Measurements from ENCODE around the gene SHCBP1L. TPM values are rescaled to one million over a fixed set of nuclear protein-coding genes. Genes with fewer than 3 reads are reported as not detected.

The SHCBP1L gene
- total and polyA plus RNA-seq, 4 donors, result 0.37 TPM; not detected in 3

DNA sequence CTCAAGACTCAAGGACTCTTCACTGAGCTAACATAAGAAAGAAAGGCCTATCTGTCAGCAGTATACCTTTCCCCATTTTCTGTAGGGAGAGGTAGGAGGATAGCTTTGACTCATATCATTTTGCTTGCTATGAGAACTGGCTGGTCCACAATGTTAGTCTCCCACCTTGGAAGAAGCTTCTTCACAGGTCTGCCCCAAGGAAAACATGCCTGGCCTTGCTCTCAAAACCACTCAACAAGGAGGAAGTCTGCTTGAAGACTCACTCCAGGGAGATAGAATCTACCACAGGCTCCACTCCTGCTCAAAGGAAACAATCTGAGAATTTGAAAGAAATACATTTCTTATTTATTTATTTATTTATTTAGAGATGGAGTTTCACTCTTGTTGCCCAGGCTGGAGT lies 40.8 kb upstream of the SHCBP1L start:
- no peaks in the 10 kb centered on the region for H3K9me3 ChIP-seq (ENCODE audit: control insufficient read depth in 4 of 4, low read length in 3 of 4)
- H3K36me3 ChIP-seq (ENCODE audit: control insufficient read depth in 4 of 4, insufficient read depth in 3 of 4, low read depth in 1 of 4, low read length in 3 of 4), result no peaks in the 10 kb centered on the region
- DNase-seq (ENCODE audit: low spot score), result no peak
- H3K27ac ChIP-seq (ENCODE audit: low read depth in 1 of 2, low read length in 2 of 2), result no peak overlapping the region
- H3K4me3 ChIP-seq (ENCODE audit: low read depth in 1 of 3, low read length in 3 of 3), result no peak overlapping the region
- TF ChIP-seq, protein P1, sequence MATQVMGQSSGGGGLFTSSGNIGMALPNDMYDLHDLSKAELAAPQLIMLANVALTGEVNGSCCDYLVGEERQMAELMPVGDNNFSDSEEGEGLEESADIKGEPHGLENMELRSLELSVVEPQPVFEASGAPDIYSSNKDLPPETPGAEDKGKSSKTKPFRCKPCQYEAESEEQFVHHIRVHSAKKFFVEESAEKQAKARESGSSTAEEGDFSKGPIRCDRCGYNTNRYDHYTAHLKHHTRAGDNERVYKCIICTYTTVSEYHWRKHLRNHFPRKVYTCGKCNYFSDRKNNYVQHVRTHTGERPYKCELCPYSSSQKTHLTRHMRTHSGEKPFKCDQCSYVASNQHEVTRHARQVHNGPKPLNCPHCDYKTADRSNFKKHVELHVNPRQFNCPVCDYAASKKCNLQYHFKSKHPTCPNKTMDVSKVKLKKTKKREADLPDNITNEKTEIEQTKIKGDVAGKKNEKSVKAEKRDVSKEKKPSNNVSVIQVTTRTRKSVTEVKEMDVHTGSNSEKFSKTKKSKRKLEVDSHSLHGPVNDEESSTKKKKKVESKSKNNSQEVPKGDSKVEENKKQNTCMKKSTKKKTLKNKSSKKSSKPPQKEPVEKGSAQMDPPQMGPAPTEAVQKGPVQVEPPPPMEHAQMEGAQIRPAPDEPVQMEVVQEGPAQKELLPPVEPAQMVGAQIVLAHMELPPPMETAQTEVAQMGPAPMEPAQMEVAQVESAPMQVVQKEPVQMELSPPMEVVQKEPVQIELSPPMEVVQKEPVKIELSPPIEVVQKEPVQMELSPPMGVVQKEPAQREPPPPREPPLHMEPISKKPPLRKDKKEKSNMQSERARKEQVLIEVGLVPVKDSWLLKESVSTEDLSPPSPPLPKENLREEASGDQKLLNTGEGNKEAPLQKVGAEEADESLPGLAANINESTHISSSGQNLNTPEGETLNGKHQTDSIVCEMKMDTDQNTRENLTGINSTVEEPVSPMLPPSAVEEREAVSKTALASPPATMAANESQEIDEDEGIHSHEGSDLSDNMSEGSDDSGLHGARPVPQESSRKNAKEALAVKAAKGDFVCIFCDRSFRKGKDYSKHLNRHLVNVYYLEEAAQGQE (IDR thresholded peaks at IDR 0.05), result no peak
- no peak for TF ChIP-seq YY1 (IDR thresholded peaks at IDR 0.05)
- TF ChIP-seq, protein P2, sequence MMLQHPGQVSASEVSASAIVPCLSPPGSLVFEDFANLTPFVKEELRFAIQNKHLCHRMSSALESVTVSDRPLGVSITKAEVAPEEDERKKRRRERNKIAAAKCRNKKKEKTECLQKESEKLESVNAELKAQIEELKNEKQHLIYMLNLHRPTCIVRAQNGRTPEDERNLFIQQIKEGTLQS (IDR thresholded peaks at IDR 0.05), result no peak
- no peak for TF ChIP-seq JUND (IDR thresholded peaks at IDR 0.05)
- TF ChIP-seq GABPA (IDR thresholded peaks at IDR 0.05 in 1 of 2, conservative IDR thresholded peaks at IDR 0.05 in 1 of 2), result no peak
- TF ChIP-seq NR2F2 (IDR thresholded peaks at IDR 0.05), result no peak
- no peak for TF ChIP-seq RXRA (IDR thresholded peaks at IDR 0.05)
- no peak for TF ChIP-seq EGR1 (IDR thresholded peaks at IDR 0.05; ENCODE audit: low read depth in 2 of 2)
- TF ChIP-seq, protein P3, sequence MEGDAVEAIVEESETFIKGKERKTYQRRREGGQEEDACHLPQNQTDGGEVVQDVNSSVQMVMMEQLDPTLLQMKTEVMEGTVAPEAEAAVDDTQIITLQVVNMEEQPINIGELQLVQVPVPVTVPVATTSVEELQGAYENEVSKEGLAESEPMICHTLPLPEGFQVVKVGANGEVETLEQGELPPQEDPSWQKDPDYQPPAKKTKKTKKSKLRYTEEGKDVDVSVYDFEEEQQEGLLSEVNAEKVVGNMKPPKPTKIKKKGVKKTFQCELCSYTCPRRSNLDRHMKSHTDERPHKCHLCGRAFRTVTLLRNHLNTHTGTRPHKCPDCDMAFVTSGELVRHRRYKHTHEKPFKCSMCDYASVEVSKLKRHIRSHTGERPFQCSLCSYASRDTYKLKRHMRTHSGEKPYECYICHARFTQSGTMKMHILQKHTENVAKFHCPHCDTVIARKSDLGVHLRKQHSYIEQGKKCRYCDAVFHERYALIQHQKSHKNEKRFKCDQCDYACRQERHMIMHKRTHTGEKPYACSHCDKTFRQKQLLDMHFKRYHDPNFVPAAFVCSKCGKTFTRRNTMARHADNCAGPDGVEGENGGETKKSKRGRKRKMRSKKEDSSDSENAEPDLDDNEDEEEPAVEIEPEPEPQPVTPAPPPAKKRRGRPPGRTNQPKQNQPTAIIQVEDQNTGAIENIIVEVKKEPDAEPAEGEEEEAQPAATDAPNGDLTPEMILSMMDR (IDR thresholded peaks at IDR 0.05; ENCODE audit: low read depth, low read length, missing input control), result no peak
- TF ChIP-seq, protein P4, sequence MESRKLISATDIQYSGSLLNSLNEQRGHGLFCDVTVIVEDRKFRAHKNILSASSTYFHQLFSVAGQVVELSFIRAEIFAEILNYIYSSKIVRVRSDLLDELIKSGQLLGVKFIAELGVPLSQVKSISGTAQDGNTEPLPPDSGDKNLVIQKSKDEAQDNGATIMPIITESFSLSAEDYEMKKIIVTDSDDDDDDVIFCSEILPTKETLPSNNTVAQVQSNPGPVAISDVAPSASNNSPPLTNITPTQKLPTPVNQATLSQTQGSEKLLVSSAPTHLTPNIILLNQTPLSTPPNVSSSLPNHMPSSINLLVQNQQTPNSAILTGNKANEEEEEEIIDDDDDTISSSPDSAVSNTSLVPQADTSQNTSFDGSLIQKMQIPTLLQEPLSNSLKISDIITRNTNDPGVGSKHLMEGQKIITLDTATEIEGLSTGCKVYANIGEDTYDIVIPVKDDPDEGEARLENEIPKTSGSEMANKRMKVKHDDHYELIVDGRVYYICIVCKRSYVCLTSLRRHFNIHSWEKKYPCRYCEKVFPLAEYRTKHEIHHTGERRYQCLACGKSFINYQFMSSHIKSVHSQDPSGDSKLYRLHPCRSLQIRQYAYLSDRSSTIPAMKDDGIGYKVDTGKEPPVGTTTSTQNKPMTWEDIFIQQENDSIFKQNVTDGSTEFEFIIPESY (IDR thresholded peaks at IDR 0.05), result no peak
- no peak for TF ChIP-seq HNF4A (conservative IDR thresholded peaks at IDR 0.05)
- no peak overlapping the region for H3K9ac ChIP-seq (ENCODE audit: low read depth in 1 of 2, low read length in 2 of 2)
- no peaks in the 10 kb centered on the region for H3K27me3 ChIP-seq (ENCODE audit: control insufficient read depth in 4 of 4, insufficient read depth in 4 of 4, low read length in 3 of 4)
- no peaks in the 10 kb centered on the region for H3K4me1 ChIP-seq (ENCODE audit: control insufficient read depth in 4 of 4, insufficient read depth in 4 of 4, low read length in 3 of 4)

DNA sequence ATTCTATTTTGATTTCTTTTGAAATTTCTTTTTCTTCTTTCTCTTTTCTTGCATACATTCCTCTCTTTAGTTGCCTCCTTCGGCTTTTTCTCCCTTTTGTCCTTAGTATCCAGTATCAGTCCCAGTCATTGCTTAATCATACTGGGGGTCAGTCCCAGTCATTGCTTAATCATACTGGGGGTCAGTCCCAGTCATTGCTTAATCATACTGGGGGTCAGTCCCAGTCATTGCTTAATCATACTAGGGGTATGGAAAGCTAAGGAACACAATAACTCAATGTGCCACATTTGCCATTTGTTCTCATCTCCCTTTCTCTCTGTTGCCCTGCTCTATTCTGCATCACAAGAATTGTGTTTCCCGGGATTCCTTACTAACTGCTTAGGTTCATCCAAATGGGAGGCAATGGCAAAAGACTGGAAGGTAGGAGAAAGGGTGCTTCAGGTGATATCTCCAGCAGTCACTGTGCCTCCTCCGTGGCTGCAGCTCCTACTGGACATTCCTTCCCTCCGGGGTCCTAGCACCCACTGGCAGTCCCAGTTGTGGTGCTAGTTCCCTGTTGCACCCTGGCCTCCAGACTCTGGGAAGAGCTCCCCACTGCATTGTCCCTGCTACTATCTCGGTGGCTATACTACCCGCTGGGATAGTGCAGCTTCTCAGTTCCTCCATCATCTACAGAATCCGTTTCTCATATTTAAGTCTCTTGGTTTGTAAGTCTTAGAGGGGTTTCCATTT lies 37.6 kb upstream of the SHCBP1L start:
- TF ChIP-seq TAF1 (conservative IDR thresholded peaks at IDR 0.05) (no peak), RAD21 (IDR thresholded peaks at IDR 0.05) (no peak), NR2F2 (IDR thresholded peaks at IDR 0.05) (no peak), HNF4A (conservative IDR thresholded peaks at IDR 0.05) (peak in 1 of 2 donors; percentile 18), RXRA (IDR thresholded peaks at IDR 0.05) (peak in 1 of 2 donors; percentile 22), GABPA (IDR thresholded peaks at IDR 0.05 in 1 of 2, conservative IDR thresholded peaks at IDR 0.05 in 1 of 2) (no peak)
- TF ChIP-seq, protein P4 (IDR thresholded peaks at IDR 0.05), result no peak
- DNase-seq (ENCODE audit: low spot score), result no peak
- no peak overlapping the region for H3K9ac ChIP-seq (ENCODE audit: low read depth in 1 of 2, low read length in 2 of 2)
- 77% methylated on average over 7 of the region's 7 CpGs for WGBS
- H3K36me3 ChIP-seq (ENCODE audit: control insufficient read depth in 4 of 4, insufficient read depth in 3 of 4, low read depth in 1 of 4, low read length in 3 of 4), result no peaks in the 10 kb centered on the region
- H3K4me1 ChIP-seq (ENCODE audit: control insufficient read depth in 4 of 4, insufficient read depth in 4 of 4, low read length in 3 of 4), result no peaks in the 10 kb centered on the region
- no peak overlapping the region for H3K27ac ChIP-seq (ENCODE audit: low read depth in 1 of 2, low read length in 2 of 2)
- no peak overlapping the region for H3K4me3 ChIP-seq (ENCODE audit: low read depth in 1 of 3, low read length in 3 of 3)
- no peaks in the 10 kb centered on the region for H3K9me3 ChIP-seq (ENCODE audit: control insufficient read depth in 4 of 4, low read length in 3 of 4)
- no peaks in the 10 kb centered on the region for H3K27me3 ChIP-seq (ENCODE audit: control insufficient read depth in 4 of 4, insufficient read depth in 4 of 4, low read length in 3 of 4)
